Panc1 (cell line): ENCODE measurements around the gene TDRD1. TPM values are rescaled to one million over a fixed set of nuclear protein-coding genes. Genes with fewer than 3 reads are reported as not detected.

Experiments
- ATAC-seq: fragments of 200-7000 bp; cut with Tn5 transposase; 2 replicates; pipeline ENCODE4 v1.9.1; 2020; ENCODE audit warnings: mild to moderate bottlenecking, moderate library complexity
- BruUV-seq: library from RNA; stranded (reverse); fragments of 400-500 nt; replicated peaks from 2 replicates; lab custom pipeline; 2021; lab: Mats Ljungman, UMichigan
- CTCF ChIA-PET: fragments of 300-600 bp; sonication (Branson Sonifier 250); formaldehyde crosslinking; loops from one replicate; lab custom pipeline; 2022; ENCODE audit warnings: antibody characterized with exemption; lab: Charles Lee
- POLR2A ChIA-PET: fragments of 300-600 bp; sonication (Branson Sonifier 250); formaldehyde crosslinking; loops from one replicate; lab custom pipeline; 2022; ENCODE audit warnings: antibody characterized with exemption; lab: Charles Lee
- DNase-seq: peaks from one replicate; pipeline ENCODE4 v3.0.0-alpha.2; 2010; ENCODE audit warnings: low read depth, low spot score
- H3K27ac ChIP-seq: 2 replicates; pipeline ENCODE4 v1.5.1; 2011; ENCODE audit warnings: mild to moderate bottlenecking, low read length, inconsistent platforms
- H3K27me3 ChIP-seq: fragments of 200-500 bp; sonication (Bioruptor generic); 2 replicates; pipeline ENCODE4 v1.6.0; 2014; ENCODE audit warnings: low read length, inconsistent platforms; ENCODE audit not compliant: control insufficient read depth, insufficient read depth
- H3K36me3 ChIP-seq: fragments of 200-500 bp; sonication (Bioruptor generic); 2 replicates; pipeline ENCODE4 v1.5.1; 2014; ENCODE audit warnings: inconsistent platforms, mild to moderate bottlenecking, low read length, moderate library complexity; ENCODE audit not compliant: control insufficient read depth, insufficient read depth
- H3K4me1 ChIP-seq: 2 replicates; pipeline ENCODE4 v1.5.1; 2011; ENCODE audit warnings: inconsistent platforms, mild to moderate bottlenecking, low read length, moderate library complexity; ENCODE audit not compliant: control insufficient read depth, insufficient read depth
- H3K4me3 ChIP-seq, 2 experiments: 2 replicates each; pipeline ENCODE4 v1.5.1; 2011 to 2012; ENCODE audit warnings: low read depth in 2 of 2, low read length in 2 of 2, mild to moderate bottlenecking in 2 of 2, inconsistent platforms in 1 of 2, moderate library complexity in 1 of 2
- H3K9me3 ChIP-seq: fragments of 200-500 bp; sonication (Bioruptor generic); 2 replicates; pipeline ENCODE4 v1.5.1; 2014; ENCODE audit warnings: low read depth, mild to moderate bottlenecking, inconsistent platforms, low read length, moderate library complexity; ENCODE audit not compliant: control insufficient read depth, insufficient read depth
- CTCF ChIP-seq: fragments of 450-650 bp; IDR thresholded peaks from 2 replicates; pipeline ENCODE4 v1.5.1; 2017; ENCODE audit warnings: mild to moderate bottlenecking
- POLR2AphosphoS5 ChIP-seq: IDR thresholded peaks from 2 replicates; pipeline ENCODE4 v1.6.1; 2012; ENCODE audit warnings: mild to moderate bottlenecking, low read depth, low read length, moderate library complexity
- REST ChIP-seq, 2 experiments: IDR thresholded peaks; 2 replicates each; pipeline ENCODE4 v1.6.1; 2011 to 2012; ENCODE audit warnings: low read depth in 2 of 2, control low read depth in 1 of 2, low read length in 1 of 2, mild to moderate bottlenecking in 1 of 2, moderate library complexity in 1 of 2; ENCODE audit not compliant: insufficient read depth in 1 of 2
- SIN3A ChIP-seq: IDR thresholded peaks from 2 replicates; pipeline ENCODE4 v1.6.1; 2012; ENCODE audit warnings: low read depth, mild to moderate bottlenecking, low read length, moderate library complexity, borderline replicate concordance; ENCODE audit not compliant: insufficient read depth
- TCF7L2 ChIP-seq: IDR thresholded peaks from 2 replicates; pipeline ENCODE4 v1.6.1; 2011; ENCODE audit warnings: mild to moderate bottlenecking, low read depth, low read length, inconsistent platforms
- in situ Hi-C: cut with HindIII; loops from 2 replicates; pipeline ENCODE4 v1.10.0; 2016; ENCODE audit warnings: low sequenced_read_pairs, low pct_unique_long_range_greater_than_20kb
- intact Hi-C: fragments of 100-400 bp; cut with micrococcal nuclease; formaldehyde crosslinking; loops from one replicate; pipeline ENCODE4 v1.10.0; 2022; ENCODE audit not compliant: unreplicated experiment
- total RNA-seq: library from RNA; stranded (reverse); gene quantifications from one replicate; pipeline ENCODE4 v1.2.1, GENCODE V29; 2021; ENCODE audit not compliant: unreplicated experiment

The TDRD1 gene
- total RNA-seq, 1 experiment from 2014 or later, result not detected

DNA sequence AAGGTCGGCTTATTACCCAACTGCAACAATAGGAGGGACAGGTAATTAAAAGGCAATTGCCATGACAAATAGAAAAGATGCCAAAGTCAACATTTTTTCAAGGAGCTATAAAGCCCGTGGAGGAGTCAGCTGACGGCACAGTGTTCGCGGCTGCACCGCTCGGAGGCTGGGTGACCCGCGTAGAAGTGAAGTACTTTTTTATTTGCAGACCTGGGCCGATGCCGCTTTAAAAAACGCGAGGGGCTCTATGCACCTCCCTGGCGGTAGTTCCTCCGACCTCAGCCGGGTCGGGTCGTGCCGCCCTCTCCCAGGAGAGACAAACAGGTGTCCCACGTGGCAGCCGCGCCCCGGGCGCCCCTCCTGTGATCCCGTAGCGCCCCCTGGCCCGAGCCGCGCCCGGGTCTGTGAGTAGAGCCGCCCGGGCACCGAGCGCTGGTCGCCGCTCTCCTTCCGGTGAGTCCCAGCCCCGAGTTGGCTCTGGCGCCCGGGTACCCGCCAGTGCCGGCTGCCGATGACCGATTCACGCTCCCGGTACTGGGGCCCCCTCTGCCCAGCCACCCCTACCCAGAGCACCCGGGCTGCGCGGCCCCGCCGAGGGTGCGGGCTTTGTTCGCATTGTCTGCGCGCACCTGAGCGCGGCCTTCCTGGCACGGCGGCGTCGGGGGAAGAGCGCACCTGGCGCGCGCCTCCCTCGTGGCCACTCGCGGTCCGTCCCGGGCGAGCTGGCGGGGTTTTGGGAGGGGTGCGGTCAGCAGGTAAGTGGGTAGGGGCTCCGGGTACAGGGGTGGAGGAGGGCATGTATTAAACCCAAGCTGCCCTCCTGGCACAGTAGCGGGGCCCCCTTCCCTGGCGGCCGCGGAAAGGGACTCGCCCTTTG is 60.2 kb downstream of the TDRD1 start, which contains the start of gene VWA2:
VWA2 (plus strand) TSS at position 138 of the 877 bp plus-strand sequence. CDS start 9,460 bp downstream, outside the sequence.
- Histone ChIP-seq H3K27me3 (peaks cover 47% of the 10 kb centered on the region), H3K4me1 (peaks cover 3% of the 10 kb centered on the region; the same call in 1 of the 2 replicates), H3K9me3 (no peaks in the 10 kb centered on the region), H3K36me3 (no peaks in the 10 kb centered on the region), H3K4me3 (peak within 1 kb of the TSS; percentile 42 to 44), H3K27ac (no peak within 1 kb of the TSS)
- BruUV-seq, result no TSS peak
- in situ Hi-C loops, result no loop called here
- ChIA-PET POLR2A (no interaction called here), CTCF (interaction anchor here (0.6 to 0.8 kb wide), 3 partner anchors 10 to 482 kb away, joined by 3 to 4 read pairs (median 3); no protein-coding TSS in a partner anchor)
- intact Hi-C loops, result no loop called here
- DNase-seq, result no peak
- peak; percentile 83 for ATAC-seq
- TF ChIP-seq POLR2AphosphoS5 (no peak), TCF7L2 (no peak), CTCF (peak; percentile 75; the same call in 1 of the 2 replicates)

GRCh38 chr10:114239994-114240345 is 60.8 kb downstream of the TDRD1 start:
- Histone ChIP-seq H3K36me3 (no peaks in the 10 kb centered on the region), H3K9me3 (no peaks in the 10 kb centered on the region), H3K27me3 (peaks cover 43% of the 10 kb centered on the region), H3K27ac (no peak overlapping the region), H3K4me1 (peaks cover 3% of the 10 kb centered on the region; the same call in 1 of the 2 replicates), H3K4me3 (peak overlapping the region; percentile 42 to 44)
- DNase-seq (no peak), ATAC-seq (no peak; the same call in 1 of the 2 replicates)
- in situ Hi-C loops, result no loop called here
- POLR2A ChIA-PET, result no interaction called here
- no TSS peak for BruUV-seq
- TF ChIP-seq CTCF (no peak), SIN3A (no peak), REST (IDR thresholded peaks at IDR 0.05; ENCODE audit: insufficient read depth in 1 of 2, low read depth in 2 of 2, low read length in 1 of 2) (no peak), POLR2AphosphoS5 (no peak), TCF7L2 (no peak)
- CTCF ChIA-PET, result interaction anchor here (0.6 kb wide), 1 partner anchor 481 kb away, joined by 4 read pairs; no protein-coding TSS in a partner anchor
- intact Hi-C loops, result no loop called here
